Measurements from ENCODE around the gene ZNF526.
"Not testable (repeated sequence)": the region's sequence is repeated elsewhere in the genome, so short reads cannot be mapped to it uniquely, and the experiment has no call there.

The ZNF526 gene

GRCh38 chr19:42254089-42254849 lies 34.2 kb downstream of the ZNF526 start:
- Histone ChIP-seq H3K9me3 (ENCODE audit: control insufficient read depth, insufficient read depth, low read depth, low read length) (no peaks in the 10 kb centered on the region), H3K4me1 (ENCODE audit: control insufficient read depth, insufficient read depth, low read length) (peaks cover 26% of the 10 kb centered on the region), H3K9ac (ENCODE audit: low read length) (peak overlapping the region; percentile 92), H3K36me3 (ENCODE audit: control insufficient read depth, insufficient read depth, low read length) (peaks cover 12% of the 10 kb centered on the region), H3K4me3 (ENCODE audit: low read depth, low read length) (peak overlapping the region; percentile 95), H3K27me3 (ENCODE audit: control insufficient read depth, insufficient read depth, low read length) (no peaks in the 10 kb centered on the region), H3K27ac (ENCODE audit: low read depth, low read length) (peak overlapping the region; percentile 98)

- Histone ChIP-seq H3K4me3 (ENCODE audit: low read depth, low read length) (peak within 1 kb of the TSS; percentile 95), H3K9me3 (ENCODE audit: control insufficient read depth, insufficient read depth, low read depth, low read length) (no peaks in the 10 kb centered on the region), H3K4me1 (ENCODE audit: control insufficient read depth, insufficient read depth, low read length) (peaks cover 26% of the 10 kb centered on the region), H3K36me3 (ENCODE audit: control insufficient read depth, insufficient read depth, low read length) (peaks cover 4% of the 10 kb centered on the region), H3K9ac (ENCODE audit: low read length) (peak within 1 kb of the TSS; percentile 92), H3K27me3 (ENCODE audit: control insufficient read depth, insufficient read depth, low read length) (no peaks in the 10 kb centered on the region), H3K27ac (ENCODE audit: low read depth, low read length) (peak within 1 kb of the TSS; percentile 98)
These were observed 35.0 kb downstream of the ZNF526 start, which contains the start of gene ERF for GRCh38 chr19:42254850-42255765. ERF (minus strand) TSS chr19:42255128; CDS start chr19:42254999, 129 bp downstream.

- peaks cover 18% of the 10 kb centered on the region for H3K4me1 ChIP-seq (ENCODE audit: control insufficient read depth, insufficient read depth, low read length)
- peak overlapping the region; percentile 95 for H3K4me3 ChIP-seq (ENCODE audit: low read depth, low read length)
- no peaks in the 10 kb centered on the region for H3K9me3 ChIP-seq (ENCODE audit: control insufficient read depth, insufficient read depth, low read depth, low read length)
- H3K27ac ChIP-seq (ENCODE audit: low read depth, low read length): no peak overlapping the region
- H3K9ac ChIP-seq (ENCODE audit: low read length): peak overlapping the region; percentile 47
- H3K36me3 ChIP-seq (ENCODE audit: control insufficient read depth, insufficient read depth, low read length): no peaks in the 10 kb centered on the region
- H3K27me3 ChIP-seq (ENCODE audit: control insufficient read depth, insufficient read depth, low read length): no peaks in the 10 kb centered on the region
These were observed 35.9 kb downstream of the ZNF526 start for GRCh38 chr19:42255766-42256745.

GRCh38 chr19:42257842-42258241 lies 37.7 kb downstream of the ZNF526 start:
- H3K27ac ChIP-seq (ENCODE audit: low read depth, low read length); H3K4me3 ChIP-seq (ENCODE audit: low read depth, low read length); H3K36me3 ChIP-seq (ENCODE audit: control insufficient read depth, insufficient read depth, low read length); H3K9ac ChIP-seq (ENCODE audit: low read length); H3K4me1 ChIP-seq (ENCODE audit: control insufficient read depth, insufficient read depth, low read length); H3K27me3 ChIP-seq (ENCODE audit: control insufficient read depth, insufficient read depth, low read length); H3K9me3 ChIP-seq (ENCODE audit: control insufficient read depth, insufficient read depth, low read depth, low read length): not testable (repeated sequence)

GRCh38 chr19:42261763-42262162 lies 41.7 kb downstream of the ZNF526 start:
- Histone ChIP-seq H3K9ac (ENCODE audit: low read length) (no peak overlapping the region), H3K9me3 (ENCODE audit: control insufficient read depth, insufficient read depth, low read depth, low read length) (no peaks in the 10 kb centered on the region), H3K4me1 (ENCODE audit: control insufficient read depth, insufficient read depth, low read length) (no peaks in the 10 kb centered on the region), H3K36me3 (ENCODE audit: control insufficient read depth, insufficient read depth, low read length) (no peaks in the 10 kb centered on the region), H3K4me3 (ENCODE audit: low read depth, low read length) (no peak overlapping the region), H3K27ac (ENCODE audit: low read depth, low read length) (no peak overlapping the region), H3K27me3 (ENCODE audit: control insufficient read depth, insufficient read depth, low read length) (no peaks in the 10 kb centered on the region)

- H3K27me3 ChIP-seq (ENCODE audit: control insufficient read depth, insufficient read depth, low read length); H3K9me3 ChIP-seq (ENCODE audit: control insufficient read depth, insufficient read depth, low read depth, low read length); H3K27ac ChIP-seq (ENCODE audit: low read depth, low read length); H3K36me3 ChIP-seq (ENCODE audit: control insufficient read depth, insufficient read depth, low read length); H3K4me3 ChIP-seq (ENCODE audit: low read depth, low read length); H3K9ac ChIP-seq (ENCODE audit: low read length): not testable (repeated sequence)
- H3K4me1 ChIP-seq (ENCODE audit: control insufficient read depth, insufficient read depth, low read length): peaks cover 20% of the 10 kb centered on the region
These were observed 46.0 kb downstream of the ZNF526 start for GRCh38 chr19:42266105-42266504.

GRCh38 chr19:42266928-42267603 lies 47.0 kb downstream of the ZNF526 start:
- H3K4me3 ChIP-seq (ENCODE audit: low read depth, low read length): peak overlapping the region; percentile 79
- not testable (repeated sequence) for H3K27ac ChIP-seq (ENCODE audit: low read depth, low read length)
- peak overlapping the region; percentile 64 for H3K9ac ChIP-seq (ENCODE audit: low read length)

GRCh38 chr19:42267644-42268141 lies 47.6 kb downstream of the ZNF526 start:
- Histone ChIP-seq H3K4me3 (ENCODE audit: low read depth, low read length) (peak overlapping the region; percentile 79), H3K27ac (ENCODE audit: low read depth, low read length) (0 out of 2 replicates have a peak overlapping the region, but pooled peaks have one; percentile 99), H3K27me3 (ENCODE audit: control insufficient read depth, insufficient read depth, low read length) (no peaks in the 10 kb centered on the region), H3K36me3 (ENCODE audit: control insufficient read depth, insufficient read depth, low read length) (peaks cover 5% of the 10 kb centered on the region), H3K4me1 (ENCODE audit: control insufficient read depth, insufficient read depth, low read length) (peaks cover 23% of the 10 kb centered on the region), H3K9me3 (ENCODE audit: control insufficient read depth, insufficient read depth, low read depth, low read length) (no peaks in the 10 kb centered on the region), H3K9ac (ENCODE audit: low read length) (peak overlapping the region; percentile 64)

More at GRCh38 chr19:42266928-42267603, 47.0 kb downstream of the ZNF526 start:
- not testable (repeated sequence) for H3K9me3 ChIP-seq (ENCODE audit: control insufficient read depth, insufficient read depth, low read depth, low read length); H3K36me3 ChIP-seq (ENCODE audit: control insufficient read depth, insufficient read depth, low read length); H3K27me3 ChIP-seq (ENCODE audit: control insufficient read depth, insufficient read depth, low read length)
- peaks cover 23% of the 10 kb centered on the region for H3K4me1 ChIP-seq (ENCODE audit: control insufficient read depth, insufficient read depth, low read length)

- no peaks in the 10 kb centered on the region for H3K27me3 ChIP-seq (ENCODE audit: control insufficient read depth, insufficient read depth, low read length)
- peak overlapping the region; percentile 94 for H3K9ac ChIP-seq (ENCODE audit: low read length)
- H3K9me3 ChIP-seq (ENCODE audit: control insufficient read depth, insufficient read depth, low read depth, low read length): no peaks in the 10 kb centered on the region
- peak overlapping the region; percentile 79 for H3K4me3 ChIP-seq (ENCODE audit: low read depth, low read length)
- H3K4me1 ChIP-seq (ENCODE audit: control insufficient read depth, insufficient read depth, low read length): peaks cover 23% of the 10 kb centered on the region
- H3K27ac ChIP-seq (ENCODE audit: low read depth, low read length): peak overlapping the region; percentile 99
- peaks cover 8% of the 10 kb centered on the region for H3K36me3 ChIP-seq (ENCODE audit: control insufficient read depth, insufficient read depth, low read length)
These were observed 48.1 kb downstream of the ZNF526 start for GRCh38 chr19:42268142-42268703.
